ENCODE data around the gene RMND5B. TPM values are rescaled to one million over a fixed set of nuclear protein-coding genes. Genes with fewer than 3 reads are reported as not detected.

The RMND5B gene
- total and polyA plus RNA-seq, 4 donors: 13.4 to 24.8 (median 21.7) TPM

DNA sequence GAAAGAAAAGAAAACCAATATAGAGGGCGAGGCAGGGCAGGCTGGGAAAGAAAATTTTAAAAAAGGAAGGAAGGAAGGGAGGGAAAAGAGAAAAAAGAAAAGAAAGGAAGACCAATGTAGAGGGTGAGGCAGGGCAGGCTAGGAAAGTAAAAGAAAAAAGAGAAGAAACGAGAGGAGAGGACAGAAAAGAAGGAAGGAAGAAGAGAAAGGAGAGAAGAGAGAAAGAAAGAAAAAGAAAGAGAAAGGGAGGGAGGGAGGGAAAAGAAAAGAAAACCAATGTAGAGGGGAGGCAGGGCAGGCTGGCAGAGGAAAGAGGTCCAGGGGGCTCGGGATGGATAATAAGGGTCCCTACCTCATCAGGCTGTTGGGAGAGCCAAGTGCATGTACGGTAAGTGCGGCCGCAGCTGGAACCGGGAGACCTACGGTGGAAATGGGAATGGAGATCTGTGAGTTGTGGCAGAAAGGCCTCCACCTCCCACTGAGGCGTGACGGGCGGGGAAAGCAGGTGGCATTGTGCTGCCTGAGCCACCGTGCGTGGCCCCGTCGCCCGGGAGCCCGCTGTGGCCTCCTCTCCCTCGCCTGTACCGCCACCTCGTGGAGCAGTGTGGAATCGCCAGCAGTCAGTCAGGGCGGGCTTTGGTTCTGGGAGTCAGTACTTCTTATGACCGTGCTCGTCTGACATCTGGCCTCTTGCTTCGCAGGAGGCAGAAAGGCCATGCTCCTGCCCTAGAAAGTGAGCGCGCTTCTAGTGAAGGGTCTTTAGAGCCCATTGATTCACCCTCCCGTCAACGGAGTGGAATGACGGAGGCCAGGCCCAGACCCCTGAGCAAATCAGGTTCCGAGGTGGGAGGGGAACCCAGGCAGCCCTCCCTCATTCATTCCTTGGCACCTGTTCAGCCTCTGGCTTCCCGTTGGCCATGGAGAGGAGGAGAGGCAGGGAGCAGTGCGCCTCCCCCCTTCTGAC lies 33.2 kb downstream of the RMND5B start:
- Histone ChIP-seq H3K4me3 (ENCODE audit: low read depth in 1 of 3, low read length in 3 of 3) (peak overlapping the region in 1 of 3 donors; percentile 10), H3K27ac (ENCODE audit: low read depth in 1 of 2, low read length in 2 of 2) (no peak overlapping the region), H3K36me3 (ENCODE audit: control insufficient read depth in 4 of 4, insufficient read depth in 3 of 4, low read depth in 1 of 4, low read length in 3 of 4) (no peaks in the 10 kb centered on the region), H3K27me3 (ENCODE audit: control insufficient read depth in 4 of 4, insufficient read depth in 4 of 4, low read length in 3 of 4) (no peaks in the 10 kb centered on the region), H3K9ac (ENCODE audit: low read depth in 1 of 2, low read length in 2 of 2) (no peak overlapping the region), H3K4me1 (ENCODE audit: control insufficient read depth in 4 of 4, insufficient read depth in 4 of 4, low read length in 3 of 4) (peaks cover 0 to 7% (median 5%) of the 10 kb centered on the region in 4 donors), H3K9me3 (ENCODE audit: control insufficient read depth in 4 of 4, low read length in 3 of 4) (no peaks in the 10 kb centered on the region)
- 11% methylated on average over 33 of the region's 33 CpGs for WGBS
- TF ChIP-seq NR2F2 (IDR thresholded peaks at IDR 0.05): no peak
- no peak for TF ChIP-seq GABPA (IDR thresholded peaks at IDR 0.05 in 1 of 2, conservative IDR thresholded peaks at IDR 0.05 in 1 of 2)
- TF ChIP-seq YY1 (IDR thresholded peaks at IDR 0.05): no peak
- TF ChIP-seq, protein P1, sequence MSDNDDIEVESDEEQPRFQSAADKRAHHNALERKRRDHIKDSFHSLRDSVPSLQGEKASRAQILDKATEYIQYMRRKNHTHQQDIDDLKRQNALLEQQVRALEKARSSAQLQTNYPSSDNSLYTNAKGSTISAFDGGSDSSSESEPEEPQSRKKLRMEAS (IDR thresholded peaks at IDR 0.05): no peak
- TF ChIP-seq, protein P2, sequence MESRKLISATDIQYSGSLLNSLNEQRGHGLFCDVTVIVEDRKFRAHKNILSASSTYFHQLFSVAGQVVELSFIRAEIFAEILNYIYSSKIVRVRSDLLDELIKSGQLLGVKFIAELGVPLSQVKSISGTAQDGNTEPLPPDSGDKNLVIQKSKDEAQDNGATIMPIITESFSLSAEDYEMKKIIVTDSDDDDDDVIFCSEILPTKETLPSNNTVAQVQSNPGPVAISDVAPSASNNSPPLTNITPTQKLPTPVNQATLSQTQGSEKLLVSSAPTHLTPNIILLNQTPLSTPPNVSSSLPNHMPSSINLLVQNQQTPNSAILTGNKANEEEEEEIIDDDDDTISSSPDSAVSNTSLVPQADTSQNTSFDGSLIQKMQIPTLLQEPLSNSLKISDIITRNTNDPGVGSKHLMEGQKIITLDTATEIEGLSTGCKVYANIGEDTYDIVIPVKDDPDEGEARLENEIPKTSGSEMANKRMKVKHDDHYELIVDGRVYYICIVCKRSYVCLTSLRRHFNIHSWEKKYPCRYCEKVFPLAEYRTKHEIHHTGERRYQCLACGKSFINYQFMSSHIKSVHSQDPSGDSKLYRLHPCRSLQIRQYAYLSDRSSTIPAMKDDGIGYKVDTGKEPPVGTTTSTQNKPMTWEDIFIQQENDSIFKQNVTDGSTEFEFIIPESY (IDR thresholded peaks at IDR 0.05): no peak
- no peak for TF ChIP-seq TAF1 (conservative IDR thresholded peaks at IDR 0.05)
- no peak for TF ChIP-seq HNF4A (conservative IDR thresholded peaks at IDR 0.05)
- TF ChIP-seq, protein P3, sequence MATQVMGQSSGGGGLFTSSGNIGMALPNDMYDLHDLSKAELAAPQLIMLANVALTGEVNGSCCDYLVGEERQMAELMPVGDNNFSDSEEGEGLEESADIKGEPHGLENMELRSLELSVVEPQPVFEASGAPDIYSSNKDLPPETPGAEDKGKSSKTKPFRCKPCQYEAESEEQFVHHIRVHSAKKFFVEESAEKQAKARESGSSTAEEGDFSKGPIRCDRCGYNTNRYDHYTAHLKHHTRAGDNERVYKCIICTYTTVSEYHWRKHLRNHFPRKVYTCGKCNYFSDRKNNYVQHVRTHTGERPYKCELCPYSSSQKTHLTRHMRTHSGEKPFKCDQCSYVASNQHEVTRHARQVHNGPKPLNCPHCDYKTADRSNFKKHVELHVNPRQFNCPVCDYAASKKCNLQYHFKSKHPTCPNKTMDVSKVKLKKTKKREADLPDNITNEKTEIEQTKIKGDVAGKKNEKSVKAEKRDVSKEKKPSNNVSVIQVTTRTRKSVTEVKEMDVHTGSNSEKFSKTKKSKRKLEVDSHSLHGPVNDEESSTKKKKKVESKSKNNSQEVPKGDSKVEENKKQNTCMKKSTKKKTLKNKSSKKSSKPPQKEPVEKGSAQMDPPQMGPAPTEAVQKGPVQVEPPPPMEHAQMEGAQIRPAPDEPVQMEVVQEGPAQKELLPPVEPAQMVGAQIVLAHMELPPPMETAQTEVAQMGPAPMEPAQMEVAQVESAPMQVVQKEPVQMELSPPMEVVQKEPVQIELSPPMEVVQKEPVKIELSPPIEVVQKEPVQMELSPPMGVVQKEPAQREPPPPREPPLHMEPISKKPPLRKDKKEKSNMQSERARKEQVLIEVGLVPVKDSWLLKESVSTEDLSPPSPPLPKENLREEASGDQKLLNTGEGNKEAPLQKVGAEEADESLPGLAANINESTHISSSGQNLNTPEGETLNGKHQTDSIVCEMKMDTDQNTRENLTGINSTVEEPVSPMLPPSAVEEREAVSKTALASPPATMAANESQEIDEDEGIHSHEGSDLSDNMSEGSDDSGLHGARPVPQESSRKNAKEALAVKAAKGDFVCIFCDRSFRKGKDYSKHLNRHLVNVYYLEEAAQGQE (IDR thresholded peaks at IDR 0.05): no peak
- TF ChIP-seq, protein P4, sequence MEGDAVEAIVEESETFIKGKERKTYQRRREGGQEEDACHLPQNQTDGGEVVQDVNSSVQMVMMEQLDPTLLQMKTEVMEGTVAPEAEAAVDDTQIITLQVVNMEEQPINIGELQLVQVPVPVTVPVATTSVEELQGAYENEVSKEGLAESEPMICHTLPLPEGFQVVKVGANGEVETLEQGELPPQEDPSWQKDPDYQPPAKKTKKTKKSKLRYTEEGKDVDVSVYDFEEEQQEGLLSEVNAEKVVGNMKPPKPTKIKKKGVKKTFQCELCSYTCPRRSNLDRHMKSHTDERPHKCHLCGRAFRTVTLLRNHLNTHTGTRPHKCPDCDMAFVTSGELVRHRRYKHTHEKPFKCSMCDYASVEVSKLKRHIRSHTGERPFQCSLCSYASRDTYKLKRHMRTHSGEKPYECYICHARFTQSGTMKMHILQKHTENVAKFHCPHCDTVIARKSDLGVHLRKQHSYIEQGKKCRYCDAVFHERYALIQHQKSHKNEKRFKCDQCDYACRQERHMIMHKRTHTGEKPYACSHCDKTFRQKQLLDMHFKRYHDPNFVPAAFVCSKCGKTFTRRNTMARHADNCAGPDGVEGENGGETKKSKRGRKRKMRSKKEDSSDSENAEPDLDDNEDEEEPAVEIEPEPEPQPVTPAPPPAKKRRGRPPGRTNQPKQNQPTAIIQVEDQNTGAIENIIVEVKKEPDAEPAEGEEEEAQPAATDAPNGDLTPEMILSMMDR (IDR thresholded peaks at IDR 0.05; ENCODE audit: low read depth, low read length, missing input control): peak; percentile 99
- TF ChIP-seq, protein P5, sequence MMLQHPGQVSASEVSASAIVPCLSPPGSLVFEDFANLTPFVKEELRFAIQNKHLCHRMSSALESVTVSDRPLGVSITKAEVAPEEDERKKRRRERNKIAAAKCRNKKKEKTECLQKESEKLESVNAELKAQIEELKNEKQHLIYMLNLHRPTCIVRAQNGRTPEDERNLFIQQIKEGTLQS (IDR thresholded peaks at IDR 0.05): no peak
- peak; percentile 95 to 99 for TF ChIP-seq RAD21 (IDR thresholded peaks at IDR 0.05)
- no peak for TF ChIP-seq EGR1 (IDR thresholded peaks at IDR 0.05; ENCODE audit: low read depth in 2 of 2)
- TF ChIP-seq FOXA2 (IDR thresholded peaks at IDR 0.05): no peak
- TF ChIP-seq SP1 (IDR thresholded peaks at IDR 0.05): no peak
- TF ChIP-seq RXRA (IDR thresholded peaks at IDR 0.05): peak in 1 of 2 donors; percentile 20
- TF ChIP-seq FOXA1 (IDR thresholded peaks at IDR 0.05): no peak
- TF ChIP-seq JUND (IDR thresholded peaks at IDR 0.05): no peak
- no peak for TF ChIP-seq HNF4G (IDR thresholded peaks at IDR 0.05)
- DNase-seq (ENCODE audit: low spot score): peak; percentile 92

Data from liver (tissue), 9 donors.